RWPE2 (cell line): Measurements from ENCODE around the gene DICER1.

Experiments used
- ATAC-seq: fragments of 200-7000 bp; cut with Tn5 transposase; 3 replicates; pipeline ENCODE4 v1.9.1; 2021; ENCODE audit warnings: low read depth
- DNase-seq: peaks from one replicate; pipeline ENCODE4 v3.0.0-alpha.2; 2020; ENCODE audit warnings: low spot score
- H3K27ac ChIP-seq: fragments of 450-650 bp; 2 replicates; pipeline ENCODE4 v1.5.1; 2017; ENCODE audit warnings: mild to moderate bottlenecking; ENCODE audit not compliant: poor library complexity, severe bottlenecking
- H3K27me3 ChIP-seq: fragments of 250-450 bp; sonication (Bioruptor Pico); 2 replicates; pipeline ENCODE4 v1.5.1; 2021; ENCODE audit warnings: mild to moderate bottlenecking, moderate library complexity; ENCODE audit not compliant: insufficient read depth, poor library complexity, severe bottlenecking
- H3K36me3 ChIP-seq: fragments of 250-450 bp; sonication (Bioruptor Pico); 2 replicates; pipeline ENCODE4 v1.5.1; 2020; ENCODE audit warnings: low read depth, mild to moderate bottlenecking, moderate library complexity
- H3K4me1 ChIP-seq: fragments of 250-450 bp; sonication (Bioruptor Pico); 2 replicates; pipeline ENCODE4 v1.5.1; 2021; ENCODE audit warnings: mild to moderate bottlenecking, moderate library complexity; ENCODE audit not compliant: insufficient read depth, poor library complexity, severe bottlenecking
- H3K4me3 ChIP-seq: fragments of 250-450 bp; sonication (Bioruptor Pico); 2 replicates; pipeline ENCODE4 v1.5.1; 2021; ENCODE audit warnings: mild to moderate bottlenecking, moderate library complexity; ENCODE audit not compliant: severe bottlenecking
- H3K9me3 ChIP-seq: fragments of 250-450 bp; sonication (Bioruptor Pico); 2 replicates; pipeline ENCODE4 v1.5.1; 2021; ENCODE audit warnings: mild to moderate bottlenecking, moderate library complexity; ENCODE audit not compliant: severe bottlenecking
- TF ChIP-seq, protein P1 (sequence below): fragments of 450-650 bp; IDR thresholded peaks from one replicate; pipeline ENCODE4 v1.5.1; 2017; ENCODE audit warnings: mild to moderate bottlenecking, moderate library complexity; ENCODE audit not compliant: poor library complexity, severe bottlenecking

The DICER1 gene

DNA sequence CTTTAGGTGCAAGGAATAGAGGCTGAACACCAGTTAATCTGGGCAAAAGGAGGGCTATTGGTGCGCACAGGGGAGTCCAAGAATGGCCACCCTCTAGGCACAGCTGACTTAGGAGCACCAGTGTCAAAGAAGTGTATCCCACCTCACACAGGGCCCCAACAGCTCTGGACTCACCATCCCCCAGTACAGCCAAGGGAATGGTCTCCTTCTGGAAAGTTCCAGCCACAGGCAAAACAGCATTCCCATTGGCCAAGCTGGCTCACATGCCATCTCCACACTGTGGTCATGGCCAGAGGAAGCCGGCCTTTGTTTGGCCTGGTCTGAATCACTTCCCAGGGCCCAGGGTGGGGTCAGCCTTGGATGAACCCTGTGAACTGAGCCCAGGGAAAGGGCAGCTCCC is 120.1 kb downstream of the DICER1 start:
- H3K36me3 ChIP-seq: no peaks in the 10 kb centered on the region
- no peaks in the 10 kb centered on the region for H3K9me3 ChIP-seq
- no peak overlapping the region for H3K4me3 ChIP-seq
- peak; percentile 41 for DNase-seq
- H3K4me1 ChIP-seq: no peaks in the 10 kb centered on the region
- no peak for ATAC-seq
- TF ChIP-seq, protein P1, sequence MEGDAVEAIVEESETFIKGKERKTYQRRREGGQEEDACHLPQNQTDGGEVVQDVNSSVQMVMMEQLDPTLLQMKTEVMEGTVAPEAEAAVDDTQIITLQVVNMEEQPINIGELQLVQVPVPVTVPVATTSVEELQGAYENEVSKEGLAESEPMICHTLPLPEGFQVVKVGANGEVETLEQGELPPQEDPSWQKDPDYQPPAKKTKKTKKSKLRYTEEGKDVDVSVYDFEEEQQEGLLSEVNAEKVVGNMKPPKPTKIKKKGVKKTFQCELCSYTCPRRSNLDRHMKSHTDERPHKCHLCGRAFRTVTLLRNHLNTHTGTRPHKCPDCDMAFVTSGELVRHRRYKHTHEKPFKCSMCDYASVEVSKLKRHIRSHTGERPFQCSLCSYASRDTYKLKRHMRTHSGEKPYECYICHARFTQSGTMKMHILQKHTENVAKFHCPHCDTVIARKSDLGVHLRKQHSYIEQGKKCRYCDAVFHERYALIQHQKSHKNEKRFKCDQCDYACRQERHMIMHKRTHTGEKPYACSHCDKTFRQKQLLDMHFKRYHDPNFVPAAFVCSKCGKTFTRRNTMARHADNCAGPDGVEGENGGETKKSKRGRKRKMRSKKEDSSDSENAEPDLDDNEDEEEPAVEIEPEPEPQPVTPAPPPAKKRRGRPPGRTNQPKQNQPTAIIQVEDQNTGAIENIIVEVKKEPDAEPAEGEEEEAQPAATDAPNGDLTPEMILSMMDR: no peak
- H3K27ac ChIP-seq: no peak overlapping the region
- H3K27me3 ChIP-seq: peaks cover 12% of the 10 kb centered on the region
